ENCODE data around the gene CYBA.

Gene CYBA

DNA sequence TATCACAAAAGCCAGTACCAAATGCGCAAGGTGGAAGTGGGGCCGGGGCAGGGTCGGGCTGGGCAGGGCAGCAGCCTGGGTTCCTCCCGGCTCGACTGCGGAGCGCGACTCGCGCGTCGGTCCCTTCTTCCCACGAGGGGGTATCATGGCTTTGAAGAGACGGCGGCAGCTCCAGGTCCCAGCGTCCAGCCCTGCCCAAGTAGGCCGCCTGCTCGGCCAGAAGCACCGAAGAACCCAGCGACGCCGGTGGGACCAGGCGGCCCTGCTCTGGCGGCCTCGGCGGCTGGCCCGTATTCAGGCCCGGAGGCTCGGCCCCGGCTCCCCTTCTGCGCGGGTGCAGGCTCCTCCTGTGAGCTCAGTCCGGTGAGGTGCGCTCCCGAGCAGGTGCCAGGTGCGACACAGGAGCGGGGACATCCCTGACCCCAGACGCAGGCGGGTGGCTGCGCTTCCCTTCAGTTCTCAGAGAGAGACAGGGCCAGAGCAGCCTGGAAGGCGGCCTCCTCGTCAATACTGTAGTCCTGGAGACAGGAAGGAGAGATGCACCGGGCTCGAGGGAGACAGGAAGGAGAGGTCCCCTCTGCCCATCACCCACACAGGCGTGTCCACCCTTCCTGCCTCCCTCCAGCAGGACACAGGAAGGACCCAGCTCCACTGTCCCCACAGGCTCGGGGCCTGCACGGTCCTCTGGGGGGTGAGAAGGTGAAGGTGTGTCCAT is 46.4 kb upstream of the CYBA start:
- H3K27me3 ChIP-seq: peaks cover 0 to 9% of the 10 kb centered on the region in 2 donors
- no peaks in the 10 kb centered on the region for H3K9me3 ChIP-seq
- H3K27ac ChIP-seq: no peak overlapping the region
- H3K36me3 ChIP-seq: peaks cover 20 to 63% (median 32%) of the 10 kb centered on the region in 3 donors
- TF ChIP-seq, protein P1, sequence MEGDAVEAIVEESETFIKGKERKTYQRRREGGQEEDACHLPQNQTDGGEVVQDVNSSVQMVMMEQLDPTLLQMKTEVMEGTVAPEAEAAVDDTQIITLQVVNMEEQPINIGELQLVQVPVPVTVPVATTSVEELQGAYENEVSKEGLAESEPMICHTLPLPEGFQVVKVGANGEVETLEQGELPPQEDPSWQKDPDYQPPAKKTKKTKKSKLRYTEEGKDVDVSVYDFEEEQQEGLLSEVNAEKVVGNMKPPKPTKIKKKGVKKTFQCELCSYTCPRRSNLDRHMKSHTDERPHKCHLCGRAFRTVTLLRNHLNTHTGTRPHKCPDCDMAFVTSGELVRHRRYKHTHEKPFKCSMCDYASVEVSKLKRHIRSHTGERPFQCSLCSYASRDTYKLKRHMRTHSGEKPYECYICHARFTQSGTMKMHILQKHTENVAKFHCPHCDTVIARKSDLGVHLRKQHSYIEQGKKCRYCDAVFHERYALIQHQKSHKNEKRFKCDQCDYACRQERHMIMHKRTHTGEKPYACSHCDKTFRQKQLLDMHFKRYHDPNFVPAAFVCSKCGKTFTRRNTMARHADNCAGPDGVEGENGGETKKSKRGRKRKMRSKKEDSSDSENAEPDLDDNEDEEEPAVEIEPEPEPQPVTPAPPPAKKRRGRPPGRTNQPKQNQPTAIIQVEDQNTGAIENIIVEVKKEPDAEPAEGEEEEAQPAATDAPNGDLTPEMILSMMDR (IDR thresholded peaks at IDR 0.05): no peak
- peaks cover 0 to 9% (median 0%) of the 10 kb centered on the region in 4 donors for H3K4me1 ChIP-seq
- H3K4me3 ChIP-seq: no peak overlapping the region
- intact Hi-C loops (cut with DNase I; ENCODE audit: low total_unique reads): no loop called here
- no peak for DNase-seq

DNA sequence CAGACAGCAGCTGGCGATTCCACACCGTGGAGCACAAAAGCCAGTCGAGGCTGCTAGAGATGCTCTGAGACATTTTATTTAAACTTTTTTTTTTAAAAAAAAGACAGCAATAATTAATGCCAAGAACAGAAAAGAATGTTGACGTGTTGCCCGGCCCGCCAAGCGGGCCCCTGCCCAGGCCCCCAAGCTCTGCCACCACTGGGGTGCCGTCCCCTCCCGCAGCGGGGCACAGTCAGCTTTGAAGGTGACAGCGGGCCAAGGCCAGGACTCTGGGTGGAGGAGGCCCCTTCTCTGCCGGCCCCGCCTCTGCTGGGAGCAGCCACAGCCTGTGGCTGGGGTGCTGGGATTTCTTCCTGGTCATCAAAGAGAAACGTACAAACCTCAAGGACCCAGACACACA is 45.6 kb upstream of the CYBA start:
- TF ChIP-seq, protein P1 (IDR thresholded peaks at IDR 0.05): no peak
- DNase-seq: no peak
- peaks cover 20 to 58% (median 32%) of the 10 kb centered on the region in 3 donors for H3K36me3 ChIP-seq
- H3K4me3 ChIP-seq: no peak overlapping the region
- no peak overlapping the region for H3K27ac ChIP-seq
- H3K9me3 ChIP-seq: no peaks in the 10 kb centered on the region
- intact Hi-C loops (cut with DNase I; ENCODE audit: low total_unique reads): no loop called here
- peaks cover 0 to under 1% (median 0%) of the 10 kb centered on the region in 4 donors for H3K4me1 ChIP-seq
- peaks cover 0 to 18% of the 10 kb centered on the region in 2 donors for H3K27me3 ChIP-seq

DNA sequence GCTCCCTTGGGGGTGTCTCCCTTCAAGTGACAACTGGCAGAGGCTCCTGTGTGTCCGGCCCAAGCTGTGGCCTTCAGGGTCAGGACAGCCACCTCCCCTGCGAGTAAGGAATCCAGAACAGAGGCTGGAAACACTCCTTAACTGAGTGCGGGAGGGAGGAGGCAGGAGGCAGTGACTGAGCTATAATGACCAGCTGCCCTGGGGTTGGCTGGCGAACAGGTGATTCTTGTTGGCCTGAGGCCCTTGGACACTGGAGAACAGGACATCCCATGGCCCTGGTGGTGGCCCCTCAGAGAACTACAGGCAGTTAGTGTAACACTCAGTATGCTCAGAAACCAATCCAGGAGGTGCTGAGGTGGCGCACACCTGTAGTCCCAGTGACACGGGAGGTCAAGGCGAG is 44.9 kb upstream of the CYBA start:
- intact Hi-C loops (cut with DNase I; ENCODE audit: low total_unique reads): no loop called here
- TF ChIP-seq, protein P1 (IDR thresholded peaks at IDR 0.05): no peak
- H3K27ac ChIP-seq: no peak overlapping the region
- no peak for DNase-seq
- no peak overlapping the region for H3K4me3 ChIP-seq
- no peaks in the 10 kb centered on the region for H3K4me1 ChIP-seq
- H3K36me3 ChIP-seq: peaks cover 20 to 53% (median 32%) of the 10 kb centered on the region in 3 donors
- no peaks in the 10 kb centered on the region for H3K9me3 ChIP-seq
- H3K27me3 ChIP-seq: peaks cover 0 to 25% of the 10 kb centered on the region in 2 donors

DNA sequence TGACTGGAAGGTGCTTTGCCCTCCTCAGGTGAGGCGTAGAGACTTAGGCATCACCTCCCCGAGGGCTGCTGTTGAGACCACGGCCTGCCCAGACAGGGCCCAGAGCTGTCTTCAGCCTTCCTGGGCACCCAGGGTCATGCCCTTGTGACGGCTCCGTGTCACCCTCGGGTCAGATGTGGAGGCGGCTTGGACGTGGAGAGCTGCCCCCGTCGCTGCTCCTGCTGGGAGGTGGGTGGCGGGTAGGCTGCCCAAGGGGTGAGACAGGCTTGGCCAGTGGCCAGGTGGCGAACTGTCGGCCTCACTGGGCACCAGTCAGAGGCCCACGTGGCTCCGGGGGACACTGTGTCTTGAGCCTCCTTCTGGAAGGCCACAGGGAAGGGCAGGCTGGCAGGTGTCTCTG is 44.4 kb upstream of the CYBA start:
- Histone ChIP-seq H3K4me1 (no peaks in the 10 kb centered on the region), H3K27me3 (peaks cover 0 to 30% of the 10 kb centered on the region in 2 donors), H3K27ac (no peak overlapping the region), H3K4me3 (no peak overlapping the region), H3K9me3 (no peaks in the 10 kb centered on the region), H3K36me3 (peaks cover 20 to 47% (median 32%) of the 10 kb centered on the region in 3 donors)
- no peak for DNase-seq
- TF ChIP-seq, protein P1 (IDR thresholded peaks at IDR 0.05): no peak
- intact Hi-C loops (cut with DNase I; ENCODE audit: low total_unique reads): no loop called here

DNA sequence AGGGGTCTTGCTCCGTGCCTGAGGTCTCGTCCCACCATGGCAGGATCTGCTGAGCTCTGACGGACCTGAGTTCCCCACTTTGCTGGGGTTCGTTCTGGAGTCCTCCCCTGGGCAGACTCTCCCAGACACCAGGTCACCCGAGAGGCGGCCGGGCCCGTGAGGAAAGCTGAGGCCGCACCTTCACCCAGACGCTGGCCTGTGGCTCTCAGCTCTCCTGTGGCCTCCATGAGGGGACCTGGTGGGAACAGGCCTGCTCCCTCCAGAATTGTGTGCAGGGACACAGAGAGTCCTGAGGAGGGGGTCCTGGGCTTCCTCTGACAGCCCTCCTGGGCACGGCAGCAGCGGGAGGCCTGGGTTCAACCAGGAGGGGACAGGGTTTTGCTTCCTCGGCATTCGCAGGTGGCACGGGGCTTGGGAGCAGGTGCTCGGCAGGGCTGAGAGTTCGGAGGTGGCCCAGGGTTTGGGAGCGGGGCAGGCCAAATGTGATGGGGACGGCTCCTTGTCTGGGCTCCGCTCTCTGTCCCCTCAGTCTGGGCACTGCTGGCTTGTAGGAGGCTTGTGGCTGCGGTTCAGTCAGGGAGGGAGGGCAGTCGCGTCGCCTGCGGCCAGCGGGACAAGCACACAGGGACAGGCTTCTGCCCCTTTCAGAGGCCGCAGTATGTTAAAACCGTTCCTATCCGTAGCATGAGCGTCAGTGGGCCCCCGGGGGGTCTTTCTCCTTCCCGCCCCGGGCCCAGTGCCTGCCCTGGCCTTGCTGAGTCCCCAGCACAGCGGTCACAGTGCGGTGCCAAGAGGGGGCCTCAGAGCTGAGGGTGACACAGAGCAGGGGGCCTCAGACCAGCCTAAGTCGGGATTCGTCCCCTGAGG is 43.6 kb upstream of the CYBA start:
- Histone ChIP-seq H3K27ac (no peak overlapping the region), H3K4me3 (no peak overlapping the region), H3K9me3 (no peaks in the 10 kb centered on the region), H3K4me1 (no peaks in the 10 kb centered on the region), H3K36me3 (peaks cover 14 to 40% (median 31%) of the 10 kb centered on the region in 3 donors), H3K27me3 (peaks cover 0 to 37% of the 10 kb centered on the region in 2 donors)
- DNase-seq: no peak
- TF ChIP-seq, protein P1 (IDR thresholded peaks at IDR 0.05): no peak
- intact Hi-C loops (cut with DNase I; ENCODE audit: low total_unique reads): no loop called here
